Natural killer cell (primary cell): ENCODE data around the gene SMIM41. TPM values are rescaled to one million over a fixed set of nuclear protein-coding genes. Genes with fewer than 3 reads are reported as not detected.

Source experiments
- ATAC-seq, 3 donors: fragments of 150-1000 bp in 2 of 3; fragments of 200-7000 bp in 1 of 3; cut with Tn5 transposase; 1 replicate in 1 of 3; 2 replicates in 2 of 3; pipeline ENCODE4 v1.10.0; 2021; ENCODE audit warnings: mild to moderate bottlenecking in 2 of 3, moderate library complexity in 2 of 3
- DNase-seq, 2 donors: peaks; one replicate each; pipeline versions ENCODE4 v3.0.0 to v3.0.0-alpha.2; 2013 to 2021; ENCODE audit warnings: mixed read lengths in 1 of 2
- H3K27ac ChIP-seq: one replicate; pipeline ENCODE4 v1.5.1; 2013; ENCODE audit warnings: mild to moderate bottlenecking, low read length
- H3K27me3 ChIP-seq: one replicate; pipeline ENCODE4 v1.6.1; 2013; ENCODE audit warnings: low read length; ENCODE audit not compliant: control insufficient read depth, insufficient read depth
- H3K36me3 ChIP-seq: one replicate; pipeline ENCODE4 v1.6.1; 2013; ENCODE audit warnings: low read length; ENCODE audit not compliant: control insufficient read depth, insufficient read depth
- H3K4me1 ChIP-seq: one replicate; pipeline ENCODE4 v1.6.1; 2013; ENCODE audit warnings: low read length; ENCODE audit not compliant: control insufficient read depth, insufficient read depth
- H3K4me3 ChIP-seq: one replicate; pipeline ENCODE4 v1.5.1; 2013; ENCODE audit warnings: low read length
- H3K9me3 ChIP-seq: one replicate; pipeline ENCODE4 v1.6.1; 2013; ENCODE audit warnings: low read length; ENCODE audit not compliant: control insufficient read depth, insufficient read depth
- H3K27ac Mint-ChIP-seq, 2 donors: one replicate each; pipeline ENCODE4 v1.8.0; 2022; ENCODE audit warnings: mild to moderate bottlenecking in 2 of 2, mixed read lengths in 2 of 2, moderate library complexity in 1 of 2
- H3K27me3 Mint-ChIP-seq, 2 donors: one replicate each; pipeline ENCODE4 v1.8.0; 2022; ENCODE audit warnings: low read depth in 2 of 2, mixed read lengths in 2 of 2
- H3K36me3 Mint-ChIP-seq: one replicate; pipeline ENCODE4 v1.8.0; 2022; ENCODE audit warnings: mixed read lengths
- H3K4me1 Mint-ChIP-seq, 2 donors: one replicate each; pipeline ENCODE4 v1.8.0; 2022; ENCODE audit warnings: mixed read lengths in 2 of 2
- H3K4me3 Mint-ChIP-seq: one replicate; pipeline ENCODE4 v1.8.0; 2022; ENCODE audit warnings: mild to moderate bottlenecking, moderate library complexity, mixed read lengths
- H3K9me3 Mint-ChIP-seq, 2 donors: one replicate each; pipeline ENCODE4 v1.8.0; 2022; ENCODE audit warnings: mixed read lengths in 2 of 2
- CTCF ChIP-seq: fragments of 200-600 bp; IDR thresholded peaks from one replicate; pipeline ENCODE4 v1.8.0; 2022; ENCODE audit warnings: antibody characterized with exemption
- WGBS: methylation state at CpG from one replicate; pipeline ENCODE4 v1.1.7; 2013; ENCODE audit warnings: missing lambda C conversion rate; ENCODE audit not compliant: insufficient coverage; 5-methylcytosine and 5-hydroxymethylcytosine counted together
- intact Hi-C: fragments of 100-400 bp; cut with micrococcal nuclease; formaldehyde crosslinking; loops from one replicate; pipeline ENCODE4 v1.14.2; 2022
- total RNA-seq, 4 donors: library from RNA; stranded (reverse); fragments of 120-200 nt in 1 of 4; gene quantifications; one replicate each; pipeline versions ENCODE4 v1.2.3 to v1.2.4, GENCODE V29; 2013 to 2022

SMIM41 gene
- total RNA-seq, 3 donors from 2014 or later (not counting 1 experiment from before 2014, with no cell fraction given) = not detected

- DNase-seq = peak in 1 of 2 donors; percentile 68
- Histone ChIP-seq H3K4me1 (peaks cover 41% of the 10 kb centered on the region), H3K27me3 (no peaks in the 10 kb centered on the region), H3K4me3 (peak overlapping the region; percentile 63), H3K36me3 (no peaks in the 10 kb centered on the region), H3K27ac (peak overlapping the region; percentile 91), H3K9me3 (no peaks in the 10 kb centered on the region)
- intact Hi-C loops = loop anchor here (1.0 kb wide), 3 partner anchors 8 to 44 kb away; partner anchors contain the start of gene TAMALIN
- Mint-ChIP-seq H3K36me3 (no peaks in the 10 kb centered on the region), H3K27ac (peak overlapping the region; percentile 95 to 97), H3K27me3 (peaks cover 0 to 7% of the 10 kb centered on the region in 2 donors), H3K4me3 (peak overlapping the region; percentile 96), H3K9me3 (no peaks in the 10 kb centered on the region), H3K4me1 (peaks cover 31 to 40% of the 10 kb centered on the region in 2 donors)
- no peak for TF ChIP-seq CTCF
- ATAC-seq = peak; percentile 11 to 22 (median 14)
- WGBS = 28% methylated on average over 16 of the region's 16 CpGs
Observed at GRCh38 chr12:52050116-52050757, 29.3 kb upstream of the SMIM41 start.

GRCh38 chr12:52050758-52051541 is 28.6 kb upstream of the SMIM41 start, which contains the start of gene NR4A1:
TSS of gene NR4A1 (plus strand) at chr12:52051442. CDS start at chr12:52054329, 2,887 bp downstream.
- DNase-seq (peak; percentile 99 to 100), ATAC-seq (peak; percentile 83 to 96 (median 88))
- WGBS = under 1% methylated on average over 77 of the region's 77 CpGs
- H3K9me3 ChIP-seq = no peaks in the 10 kb centered on the region
- TF ChIP-seq CTCF = no peak
- intact Hi-C loops = loop anchor here (1.0 kb wide), 4 partner anchors 9 to 45 kb away; partner anchors contain the start of genes ATG101 and TAMALIN
- H3K27ac ChIP-seq = peak within 1 kb of the TSS; percentile 91
- H3K36me3 ChIP-seq = no peaks in the 10 kb centered on the region
- peaks cover 0 to 7% of the 10 kb centered on the region in 2 donors for H3K27me3 Mint-ChIP-seq
- no peaks in the 10 kb centered on the region for H3K27me3 ChIP-seq
- H3K4me1 ChIP-seq = peaks cover 34% of the 10 kb centered on the region
- no peaks in the 10 kb centered on the region for H3K9me3 Mint-ChIP-seq
- H3K4me1 Mint-ChIP-seq = peaks cover 31 to 36% of the 10 kb centered on the region in 2 donors
- peak within 1 kb of the TSS; percentile 64 for H3K4me3 ChIP-seq
- H3K27ac Mint-ChIP-seq = peak within 1 kb of the TSS; percentile 95 to 97
- H3K36me3 Mint-ChIP-seq = no peaks in the 10 kb centered on the region
- H3K4me3 Mint-ChIP-seq = peak within 1 kb of the TSS; percentile 96

GRCh38 chr12:52052468-52053186 is 26.9 kb upstream of the SMIM41 start:
- peak overlapping the region; percentile 85 for H3K27ac ChIP-seq
- no peaks in the 10 kb centered on the region for H3K36me3 ChIP-seq
- H3K4me3 ChIP-seq = no peak overlapping the region
- peaks cover 0 to 7% of the 10 kb centered on the region in 2 donors for H3K27me3 Mint-ChIP-seq
- intact Hi-C loops = no loop called here
- ATAC-seq = no peak
- peaks cover 31 to 33% of the 10 kb centered on the region in 2 donors for H3K4me1 Mint-ChIP-seq
- H3K4me1 ChIP-seq = peaks cover 31% of the 10 kb centered on the region
- WGBS = 84% methylated on average over 5 of the region's 7 CpGs
- peak overlapping the region; percentile 95 to 97 for H3K27ac Mint-ChIP-seq
- DNase-seq = peak in 1 of 2 donors; percentile 69
- TF ChIP-seq CTCF = no peak
- no peaks in the 10 kb centered on the region for H3K9me3 Mint-ChIP-seq
- H3K4me3 Mint-ChIP-seq = peak overlapping the region; percentile 96
- H3K36me3 Mint-ChIP-seq = no peaks in the 10 kb centered on the region
- H3K9me3 ChIP-seq = no peaks in the 10 kb centered on the region
- H3K27me3 ChIP-seq = no peaks in the 10 kb centered on the region
